HG03460 (cell line): Measurements from ENCODE around the gene ALX4.

Experiments used
- ATAC-seq: cut with Tn5 transposase; IDR thresholded peaks from one replicate; pipeline ENCODE4 v1.9.1; 2021; ENCODE audit not compliant: unreplicated experiment

ALX4 gene

GRCh38 chr11:44316659-44317240, 6.8 kb upstream of the ALX4 start:
- ATAC-seq, result no peak

GRCh38 chr11:44315947-44316658, 6.2 kb upstream of the ALX4 start:
- no peak for ATAC-seq

- no peak for ATAC-seq
These were observed 4.8 kb upstream of the ALX4 start for GRCh38 chr11:44314733-44315132.

GRCh38 chr11:44313761-44314489, 4.0 kb upstream of the ALX4 start:
- ATAC-seq, result no peak

GRCh38 chr11:44312876-44313275, 2.9 kb upstream of the ALX4 start:
- no peak for ATAC-seq

- no peak for ATAC-seq
These were observed 1.7 kb upstream of the ALX4 start for GRCh38 chr11:44311339-44312261.

GRCh38 chr11:44310463-44311272, 729 bp upstream of the ALX4 start:
- no peak for ATAC-seq

- no peak for ATAC-seq
These were observed 195 bp upstream of the ALX4 start for GRCh38 chr11:44310206-44310462.

- no peak for ATAC-seq
These were observed 939 bp downstream of the ALX4 start for GRCh38 chr11:44308923-44309477.

GRCh38 chr11:44308256-44308922, 1.6 kb downstream of the ALX4 start:
- ATAC-seq, result no peak

- ATAC-seq, result no peak
These were observed 2.4 kb downstream of the ALX4 start for GRCh38 chr11:44307340-44308099.

- ATAC-seq, result no peak
These were observed 3.1 kb downstream of the ALX4 start for GRCh38 chr11:44306918-44307244.

GRCh38 chr11:44306052-44306917, 3.7 kb downstream of the ALX4 start:
- no peak for ATAC-seq

GRCh38 chr11:44305470-44306051, 4.4 kb downstream of the ALX4 start:
- ATAC-seq, result no peak

GRCh38 chr11:44305026-44305469, 4.9 kb downstream of the ALX4 start:
- no peak for ATAC-seq

GRCh38 chr11:44304091-44305025, 5.6 kb downstream of the ALX4 start:
- no peak for ATAC-seq
